ENCODE results near the gene FOXN3.

The FOXN3 gene

GRCh38 chr14:89175881-89176799 lies 240.9 kb downstream of the FOXN3 start:
- H3K4me1 ChIP-seq, result peaks cover 0 to 57% (median 31%) of the 10 kb centered on the region in 4 donors
- intact Hi-C loops (cut with DNase I; ENCODE audit: low total_unique reads), result no loop called here
- no peak for DNase-seq

GRCh38 chr14:89171628-89172027 lies 245.4 kb downstream of the FOXN3 start:
- Histone ChIP-seq H3K4me3 (no peak overlapping the region), H3K27me3 (no peaks in the 10 kb centered on the region), H3K27ac (no peak overlapping the region), H3K4me1 (peaks cover 0 to 24% (median 4%) of the 10 kb centered on the region in 4 donors), H3K36me3 (peaks cover 8 to 21% (median 14%) of the 10 kb centered on the region in 3 donors), H3K9me3 (no peaks in the 10 kb centered on the region)
- DNase-seq, result no peak
- intact Hi-C loops (cut with DNase I; ENCODE audit: low total_unique reads), result no loop called here
- no peak for TF ChIP-seq CTCF (IDR thresholded peaks at IDR 0.05)

More at GRCh38 chr14:89175881-89176799, 240.9 kb downstream of the FOXN3 start:
- Histone ChIP-seq H3K4me3 (no peak overlapping the region), H3K27me3 (no peaks in the 10 kb centered on the region), H3K9me3 (no peaks in the 10 kb centered on the region), H3K36me3 (peaks cover 8 to 21% (median 14%) of the 10 kb centered on the region in 3 donors), H3K27ac (peak overlapping the region; percentile 3 to 12)
- no peak for TF ChIP-seq CTCF (IDR thresholded peaks at IDR 0.05)

GRCh38 chr14:89171168-89171567 lies 245.9 kb downstream of the FOXN3 start:
- intact Hi-C loops (cut with DNase I; ENCODE audit: low total_unique reads), result no loop called here
- no peak for TF ChIP-seq CTCF (IDR thresholded peaks at IDR 0.05)

GRCh38 chr14:89167705-89168104 lies 249.3 kb downstream of the FOXN3 start:
- Histone ChIP-seq H3K27me3 (no peaks in the 10 kb centered on the region), H3K9me3 (no peaks in the 10 kb centered on the region), H3K4me3 (no peak overlapping the region), H3K4me1 (peaks cover 0 to 40% (median 16%) of the 10 kb centered on the region in 4 donors), H3K27ac (no peak overlapping the region), H3K36me3 (peaks cover 4 to 16% (median 14%) of the 10 kb centered on the region in 3 donors)
- no peak for DNase-seq
- intact Hi-C loops (cut with DNase I; ENCODE audit: low total_unique reads), result loop anchor here (10.0 kb wide), 1 partner anchor 247 kb away; the partner anchor contains the start of gene FOXN3
- no peak for TF ChIP-seq CTCF (IDR thresholded peaks at IDR 0.05)

More at GRCh38 chr14:89171168-89171567, 245.9 kb downstream of the FOXN3 start:
- Histone ChIP-seq H3K27me3 (no peaks in the 10 kb centered on the region), H3K4me1 (peaks cover 0 to 22% (median 2%) of the 10 kb centered on the region in 4 donors), H3K27ac (no peak overlapping the region), H3K36me3 (peaks cover 8 to 21% (median 14%) of the 10 kb centered on the region in 3 donors), H3K9me3 (no peaks in the 10 kb centered on the region), H3K4me3 (no peak overlapping the region)
- no peak for DNase-seq

GRCh38 chr14:89166633-89167032 lies 250.4 kb downstream of the FOXN3 start:
- DNase-seq, result no peak
- Histone ChIP-seq H3K36me3 (peaks cover 14 to 17% (median 15%) of the 10 kb centered on the region in 3 donors), H3K27me3 (no peaks in the 10 kb centered on the region), H3K4me3 (no peak overlapping the region), H3K9me3 (no peaks in the 10 kb centered on the region), H3K27ac (no peak overlapping the region), H3K4me1 (peaks cover 0 to 40% (median 16%) of the 10 kb centered on the region in 4 donors)
- intact Hi-C loops (cut with DNase I; ENCODE audit: low total_unique reads), result loop anchor here (10.0 kb wide), 1 partner anchor 248 kb away; the partner anchor contains the start of gene FOXN3
- no peak for TF ChIP-seq CTCF (IDR thresholded peaks at IDR 0.05)
